GM15510 (cell line): Measurements from ENCODE around the gene BEND3.

Experiments
- POLR2A ChIP-seq: IDR thresholded peaks from 3 replicates; pipeline ENCODE4 v1.6.1; 2011; ENCODE audit warnings: borderline replicate concordance; ENCODE audit not compliant: insufficient read length; ENCODE audit errors: extremely low read depth

The BEND3 gene

DNA sequence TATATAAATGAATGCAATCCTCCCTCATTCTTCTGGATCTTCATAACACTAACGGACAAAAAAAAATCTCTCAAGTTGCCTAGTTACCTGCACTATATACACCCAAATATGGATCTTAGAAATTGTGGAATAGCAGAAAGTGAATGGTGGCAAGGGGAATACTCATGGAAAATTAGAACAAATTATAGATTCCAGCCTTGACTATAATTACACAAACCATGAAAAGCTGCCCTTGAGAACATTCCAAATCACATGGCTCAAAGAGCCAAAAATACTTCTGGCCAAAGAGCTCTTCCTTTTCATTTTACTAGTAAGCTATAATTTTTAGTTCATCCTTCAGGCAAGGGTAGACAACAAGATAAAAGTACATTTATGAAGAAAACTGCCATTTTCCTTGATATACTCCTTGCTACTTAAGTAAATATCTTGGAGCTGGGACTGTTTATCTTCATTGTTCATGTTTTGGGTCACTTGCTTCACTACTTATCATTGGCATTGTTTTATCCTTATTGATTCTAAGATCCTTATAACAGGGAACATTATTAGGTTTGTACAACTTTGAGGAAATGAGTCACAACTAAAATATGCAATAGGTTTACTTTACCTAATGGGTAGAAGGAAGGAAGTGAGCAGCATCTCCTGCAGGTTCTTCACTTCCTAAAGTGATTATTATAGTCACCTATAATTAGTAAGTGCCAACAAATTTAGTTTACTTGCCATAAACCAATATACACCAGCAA lies 93.7 kb downstream of the BEND3 start:
- no peak for TF ChIP-seq POLR2A

DNA sequence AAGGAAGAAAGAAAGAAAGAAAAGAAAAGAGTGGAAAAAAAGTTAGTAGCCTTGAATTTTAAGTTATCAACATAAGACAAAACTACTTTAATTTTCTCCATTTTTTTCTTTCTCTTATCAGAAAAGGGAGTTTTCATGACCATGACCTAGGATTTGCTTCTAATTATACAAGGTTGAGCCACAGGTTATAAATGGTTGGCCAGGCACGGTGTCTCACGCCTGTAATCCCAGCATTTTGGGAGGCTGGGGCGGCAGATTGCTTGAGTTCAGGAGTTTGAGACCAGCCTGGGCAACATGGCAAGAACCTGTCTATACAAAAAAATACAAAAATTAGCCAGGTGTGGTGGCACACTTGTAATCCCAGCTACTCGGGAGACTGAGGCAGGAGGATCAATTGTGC lies 95.1 kb downstream of the BEND3 start:
- TF ChIP-seq POLR2A, result no peak

- no peak for TF ChIP-seq POLR2A
These were observed 96.3 kb downstream of the BEND3 start for GRCh38 chr6:107019047-107019446.
